NCI-H2171 (cell line): ENCODE results near the gene ZFP69.
"Not testable (repeated sequence)": the region's sequence is repeated elsewhere in the genome, so short reads cannot be mapped to it uniquely, and the experiment has no call there.

Source experiments
- DNase-seq: peaks from one replicate; lab custom pipeline; 2025; lab: John Stamatoyannopoulos, UW

ZFP69 gene

DNA sequence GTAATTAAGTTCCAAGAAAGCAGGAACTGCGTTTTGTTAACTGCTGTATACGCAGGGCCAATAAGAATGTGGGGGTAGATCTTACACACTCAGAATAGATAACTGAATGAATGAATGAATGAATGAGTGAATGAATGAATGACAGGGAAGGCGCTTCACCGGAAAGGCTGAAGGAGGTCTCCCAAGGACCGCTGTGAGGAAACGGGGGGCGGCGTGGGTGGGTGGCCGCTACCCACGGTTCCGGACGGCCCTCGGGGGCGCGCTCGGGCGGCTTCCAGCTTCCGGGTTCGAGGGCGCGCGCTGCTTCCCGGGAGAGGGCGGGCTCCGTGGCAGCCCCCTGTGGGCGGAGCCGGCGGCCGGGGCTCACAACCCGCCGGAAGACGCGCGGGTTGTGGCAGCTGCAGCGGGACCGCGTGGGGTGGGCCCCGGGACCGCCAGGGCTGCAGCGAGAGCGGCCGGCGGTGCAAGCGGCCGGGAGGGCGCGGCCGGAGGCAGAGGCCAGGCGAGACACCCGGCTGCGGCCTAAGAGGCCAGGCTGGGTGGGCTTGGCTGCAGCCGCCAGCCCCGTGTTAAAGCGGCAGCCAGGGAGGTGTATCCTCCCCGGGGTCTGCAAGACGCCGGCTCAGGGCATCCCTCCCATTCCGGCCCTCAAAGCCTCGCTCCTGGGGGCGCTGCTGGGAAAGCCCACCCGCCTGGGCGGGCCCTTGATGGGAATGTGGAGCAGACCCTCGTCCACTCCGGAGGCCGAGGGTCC lies at the start of gene ZFP69:
TSS of gene ZFP69 (plus strand) at position 367 of the 754 bp plus-strand sequence. CDS start 2,072 bp downstream, outside the sequence.
- DNase-seq = peak; percentile 76

DNA sequence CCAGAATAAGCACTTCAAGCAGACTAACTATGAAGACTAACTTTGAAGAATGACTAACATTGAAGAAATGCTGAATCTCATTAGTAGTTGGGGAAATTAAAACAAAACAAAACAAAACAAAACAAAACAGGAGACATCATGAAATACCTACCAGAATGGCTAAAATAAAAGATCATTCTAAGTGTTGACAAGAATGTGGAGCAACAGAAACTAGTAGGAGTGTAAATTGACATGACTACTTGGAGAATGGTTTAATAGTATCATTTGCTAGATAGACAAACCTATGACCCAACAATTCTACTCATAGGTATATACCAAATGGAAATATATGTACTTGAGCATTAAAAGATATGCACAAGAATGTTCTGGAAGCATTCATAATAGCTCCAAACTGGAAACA lies 45.7 kb upstream of the ZFP69 start:
- no peak for DNase-seq

DNA sequence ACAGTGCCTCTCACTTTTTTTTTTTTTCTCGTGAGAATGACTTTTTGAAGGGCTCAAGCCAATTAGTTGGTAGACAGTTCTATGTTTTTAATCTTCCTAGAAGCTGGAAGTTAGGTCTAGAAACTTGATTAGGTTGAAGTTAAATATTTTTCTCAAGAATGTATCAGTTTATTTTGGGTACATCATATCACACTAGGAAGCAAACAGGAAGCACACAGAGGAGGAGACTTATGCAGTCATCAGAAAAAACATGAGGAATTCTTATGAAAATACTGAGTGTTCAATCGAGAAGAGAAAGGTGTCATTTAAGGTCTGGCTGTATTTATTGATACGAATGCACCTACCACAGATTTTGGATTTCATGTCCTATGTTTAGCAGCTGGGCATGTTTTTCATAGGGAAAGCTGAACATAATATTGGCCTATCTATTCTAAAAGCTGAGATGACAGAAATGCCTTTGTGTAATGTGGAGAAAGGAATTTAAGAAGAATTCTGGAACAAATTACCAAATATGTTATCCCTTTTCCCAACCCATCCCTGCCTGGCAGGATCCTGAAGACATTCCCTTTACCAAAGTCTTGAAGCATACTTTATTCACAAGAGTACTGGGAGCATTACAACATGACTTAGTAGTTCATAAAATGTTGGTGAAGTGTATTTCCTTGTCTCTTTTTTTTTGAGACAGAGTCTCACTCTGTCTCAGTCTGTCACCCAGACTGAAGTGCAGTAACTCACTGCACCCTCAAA lies 44.3 kb upstream of the ZFP69 start:
- DNase-seq = no peak

DNA sequence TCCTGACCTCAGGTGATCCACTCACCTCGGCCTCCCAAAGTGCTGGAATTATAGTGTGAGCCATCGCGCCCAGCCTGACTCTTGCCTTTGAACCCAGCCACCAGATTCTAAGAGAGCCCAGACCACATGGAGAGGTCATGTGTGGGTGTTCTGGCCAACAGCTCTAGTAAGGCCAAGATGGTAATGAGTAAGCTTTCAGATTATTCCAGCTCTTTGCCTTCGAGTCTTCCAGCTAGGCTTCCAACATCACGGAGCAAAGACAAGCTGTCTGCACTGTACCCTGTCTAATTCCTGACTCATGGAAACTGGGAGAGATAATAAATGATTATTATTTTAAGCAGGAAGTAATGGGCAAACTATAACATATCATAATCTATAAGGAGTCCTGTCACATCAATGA lies 41.6 kb upstream of the ZFP69 start:
- DNase-seq = no peak

DNA sequence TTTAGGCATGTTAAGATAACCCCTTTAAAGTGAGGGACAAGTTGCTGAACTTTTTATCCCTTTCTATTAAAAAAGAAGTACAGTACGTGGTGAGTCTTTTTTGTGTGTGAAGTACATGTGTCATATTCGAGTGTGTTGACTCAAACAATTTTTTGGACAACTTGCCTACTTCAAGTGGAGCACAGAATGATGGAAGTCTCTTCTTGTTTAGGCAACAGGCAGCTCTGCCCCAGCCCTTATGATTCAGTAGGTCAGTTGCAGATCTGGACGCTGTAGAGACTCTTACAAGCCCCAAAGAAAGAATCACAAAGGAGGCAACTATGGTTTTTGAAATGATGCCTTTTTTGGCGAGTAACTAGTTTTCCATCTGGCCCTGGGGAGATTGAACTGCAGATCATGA lies 41.2 kb upstream of the ZFP69 start:
- no peak for DNase-seq

DNA sequence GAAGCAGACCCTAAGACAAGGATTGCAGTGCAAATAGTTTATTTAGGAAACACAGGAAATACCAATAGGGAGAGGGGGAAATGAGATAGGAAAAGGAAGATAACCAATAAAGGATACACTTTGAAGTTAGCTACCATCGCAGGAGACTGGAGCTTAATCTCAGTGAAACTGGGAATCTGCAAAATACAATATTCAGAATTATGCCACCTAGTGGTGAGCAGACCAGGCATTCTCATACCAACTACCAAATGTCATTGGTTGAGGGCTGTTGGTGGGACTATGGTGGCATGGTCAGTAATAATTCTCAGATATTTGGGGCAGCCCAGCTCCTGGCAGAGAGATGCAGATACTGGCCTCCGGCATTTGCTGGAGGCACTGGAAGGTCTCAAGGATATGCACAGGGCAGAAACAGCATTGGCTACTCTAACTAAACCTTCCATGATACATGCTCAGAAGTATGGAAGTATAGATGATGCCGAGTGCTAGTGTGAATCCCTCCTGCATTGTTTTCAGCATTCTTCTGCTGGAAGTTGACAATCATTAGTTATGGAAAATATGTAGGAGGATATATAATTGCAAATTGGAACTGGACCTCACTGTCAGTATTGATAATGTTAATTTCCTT lies 38.6 kb upstream of the ZFP69 start:
- no peak for DNase-seq

DNA sequence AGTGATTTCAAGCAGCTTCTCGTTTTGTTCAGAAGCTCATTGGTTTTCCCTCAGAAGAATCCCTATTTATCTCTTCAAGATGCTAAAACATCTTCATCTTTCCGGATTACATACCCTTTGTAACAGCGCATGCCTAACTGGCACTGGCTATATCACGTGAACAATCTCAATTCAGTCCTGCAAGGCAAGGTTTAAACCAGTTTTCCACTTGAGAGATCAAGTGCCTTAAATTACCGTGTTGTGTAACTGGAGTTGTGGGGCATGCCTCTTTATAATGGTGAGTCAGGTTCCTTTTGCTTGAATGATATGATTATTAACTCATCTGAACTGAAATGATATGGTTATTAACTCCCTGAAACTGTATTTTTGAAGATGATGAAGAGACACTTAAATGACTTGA lies 37.8 kb upstream of the ZFP69 start:
- DNase-seq = no peak

DNA sequence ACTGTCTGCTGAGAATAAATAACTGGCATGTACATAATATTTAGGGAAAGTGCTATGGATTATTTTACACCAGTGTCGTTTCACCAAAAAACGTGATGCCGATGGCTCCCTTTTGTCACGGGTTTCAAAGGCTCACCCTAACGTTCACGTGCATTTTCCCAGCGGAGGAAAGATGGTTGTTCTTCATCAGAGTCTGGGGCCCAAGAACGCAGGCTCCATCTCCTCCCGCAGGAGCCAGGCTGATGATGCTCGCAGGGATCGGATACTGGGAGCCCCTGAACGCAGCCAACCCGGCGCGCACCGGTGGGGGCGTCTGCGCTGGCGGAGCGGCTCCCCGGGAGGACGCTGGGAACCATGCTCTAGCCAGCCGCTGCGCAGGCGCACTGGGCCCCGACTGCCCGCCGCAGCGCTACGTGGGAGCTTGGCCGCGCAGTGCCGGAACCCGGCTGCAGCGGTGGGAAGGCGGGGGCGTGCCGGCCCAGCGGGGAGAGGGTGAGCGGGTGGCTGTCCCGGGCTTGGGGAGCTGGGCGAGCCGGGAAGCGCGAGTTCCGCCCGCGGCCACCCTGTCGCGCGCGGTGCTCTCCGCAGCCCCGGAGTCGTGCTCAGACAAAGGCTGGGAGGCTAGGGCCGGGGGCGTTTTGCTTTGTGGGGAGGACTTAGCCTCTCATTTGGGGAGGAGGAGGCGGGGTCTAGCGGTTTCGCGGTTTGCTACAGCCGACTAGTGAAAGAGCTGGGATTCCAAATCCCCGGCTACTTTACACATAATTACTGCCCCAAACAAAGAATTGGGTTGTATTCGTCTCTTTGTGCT lies 27.2 kb upstream of the ZFP69 start, which contains the start of gene ZFP69B:
TSS of gene ZFP69B (plus strand) at position 793 of the 811 bp plus-strand sequence. CDS start 486 bp downstream, outside the sequence.
- peak; percentile 89 for DNase-seq

DNA sequence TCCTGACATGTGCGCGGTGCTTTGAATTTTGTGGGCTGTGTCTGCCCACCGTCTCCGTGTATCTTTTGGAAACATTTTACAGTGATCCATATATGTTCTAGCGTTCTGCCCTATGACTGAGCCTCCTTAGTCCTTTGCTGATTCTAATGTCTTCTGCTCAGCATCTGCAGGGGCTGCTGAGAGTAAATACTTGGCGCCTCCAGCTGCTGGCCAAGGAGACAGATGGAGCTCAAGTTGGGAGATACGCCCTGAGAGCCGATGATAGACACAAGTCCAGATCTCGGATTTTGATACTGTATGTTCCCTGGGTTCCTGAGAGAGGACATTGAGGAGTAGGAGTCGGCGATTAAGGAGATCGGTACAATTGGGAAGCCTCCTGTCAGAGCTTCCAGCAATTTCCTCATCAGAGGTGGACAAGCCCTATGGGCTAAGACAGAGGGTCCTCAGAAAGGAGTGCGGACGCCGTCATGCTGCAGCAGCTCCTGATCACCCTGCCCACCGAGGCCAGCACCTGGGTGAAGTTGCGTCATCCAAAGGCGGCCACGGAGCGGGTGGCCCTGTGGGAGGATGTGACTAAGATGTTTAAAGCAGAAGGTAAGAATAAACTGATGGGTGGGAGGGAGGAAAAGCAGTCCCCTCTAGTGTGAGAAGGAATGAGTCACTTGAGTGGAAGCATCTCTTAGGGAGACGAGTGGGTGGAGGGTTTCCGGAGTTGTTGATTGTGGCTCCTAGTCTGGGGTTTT lies 26.4 kb upstream of the ZFP69 start:
- peak; percentile 17 for DNase-seq

DNA sequence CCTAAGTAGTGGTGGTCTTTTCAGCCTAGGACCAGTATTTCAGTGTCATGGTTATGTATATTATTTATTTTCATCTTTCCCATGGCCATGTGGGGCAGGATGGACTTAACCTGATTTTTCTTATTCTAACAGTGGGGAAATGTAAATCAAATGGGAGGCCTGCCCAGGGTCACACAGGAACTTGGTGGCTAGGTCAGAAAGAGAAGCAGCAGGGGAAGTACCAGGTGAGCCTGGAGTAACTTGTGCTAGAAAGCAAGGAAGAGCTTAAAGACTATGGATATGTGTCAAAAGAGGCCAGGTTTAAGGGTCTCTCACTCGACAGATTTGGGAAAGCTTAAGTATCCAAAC lies 25.9 kb upstream of the ZFP69 start:
- no peak for DNase-seq

DNA sequence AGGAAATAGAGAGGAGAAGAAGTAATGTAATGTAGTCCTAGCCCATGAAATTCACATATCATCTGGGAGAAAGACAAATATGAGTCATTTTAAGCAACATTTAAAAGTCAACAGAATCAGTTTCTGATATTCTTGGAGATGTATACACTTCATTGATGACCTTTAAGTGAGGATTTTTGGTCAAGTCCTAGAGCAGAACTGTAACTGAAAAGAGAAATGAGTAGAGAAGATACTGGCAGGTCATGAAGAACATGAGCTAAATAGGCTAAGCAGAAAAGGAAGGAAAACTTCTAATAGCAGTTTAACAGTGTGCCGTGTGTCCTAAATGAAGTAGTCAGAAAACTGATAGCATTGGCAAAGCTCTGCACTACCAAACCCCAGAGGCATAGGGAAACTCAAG lies 22.2 kb upstream of the ZFP69 start:
- no peak for DNase-seq

DNA sequence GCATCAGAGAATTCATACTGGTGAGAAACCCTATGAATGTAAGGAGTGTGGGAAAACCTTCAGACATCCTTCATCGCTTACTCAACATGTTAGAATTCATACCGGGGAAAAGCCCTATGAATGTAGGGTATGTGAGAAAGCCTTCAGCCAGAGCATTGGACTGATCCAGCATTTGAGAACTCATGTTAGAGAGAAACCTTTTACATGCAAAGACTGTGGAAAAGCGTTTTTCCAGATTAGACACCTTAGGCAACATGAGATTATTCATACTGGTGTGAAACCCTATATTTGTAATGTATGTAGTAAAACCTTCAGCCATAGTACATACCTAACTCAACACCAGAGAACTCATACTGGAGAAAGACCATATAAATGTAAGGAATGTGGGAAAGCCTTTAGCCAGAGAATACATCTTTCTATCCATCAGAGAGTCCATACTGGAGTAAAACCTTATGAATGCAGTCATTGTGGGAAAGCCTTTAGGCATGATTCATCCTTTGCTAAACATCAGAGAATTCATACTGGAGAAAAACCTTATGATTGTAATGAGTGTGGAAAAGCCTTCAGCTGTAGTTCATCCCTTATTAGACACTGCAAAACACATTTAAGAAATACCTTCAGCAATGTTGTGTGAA lies 14.0 kb upstream of the ZFP69 start:
- no peak for DNase-seq

DNA sequence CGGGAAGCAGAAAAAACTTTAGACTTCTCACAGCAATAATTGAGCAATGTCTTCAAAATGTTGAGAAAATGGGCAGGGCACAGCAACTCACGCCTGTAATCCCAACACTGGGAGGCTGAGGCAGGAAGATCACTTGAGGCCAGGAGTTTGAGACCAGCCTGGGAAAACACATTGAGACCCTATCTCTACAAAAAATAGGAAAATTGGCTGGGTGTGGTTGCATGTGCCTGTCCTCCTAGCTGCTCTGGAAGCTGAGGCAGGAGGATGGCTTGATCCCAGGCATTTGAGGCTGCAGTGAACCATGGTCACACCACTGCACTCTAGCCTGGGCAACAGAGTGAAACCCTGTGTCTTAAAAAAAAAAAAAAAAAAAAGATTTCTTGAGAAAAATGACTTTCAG lies 7.8 kb upstream of the ZFP69 start:
- DNase-seq = no peak

DNA sequence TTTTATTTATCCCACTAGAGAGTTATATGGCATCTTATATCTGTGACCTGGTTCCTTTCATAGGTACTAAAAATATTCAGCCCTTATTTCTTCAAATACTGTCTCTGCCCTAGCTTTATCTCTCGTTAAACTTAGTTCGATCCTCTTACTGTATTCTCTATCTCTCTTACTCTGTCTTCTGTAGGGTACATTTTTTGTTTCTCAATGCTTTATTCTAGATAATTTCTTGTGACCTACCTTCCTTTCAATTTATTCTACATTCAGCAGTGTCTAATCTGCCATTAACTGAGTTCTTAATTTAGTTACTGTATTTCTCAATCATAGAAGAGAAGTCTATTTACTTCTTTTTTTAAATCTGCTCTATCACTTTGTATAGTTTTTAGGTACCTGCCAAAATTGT lies 1.8 kb upstream of the ZFP69 start:
- DNase-seq = no peak

DNA sequence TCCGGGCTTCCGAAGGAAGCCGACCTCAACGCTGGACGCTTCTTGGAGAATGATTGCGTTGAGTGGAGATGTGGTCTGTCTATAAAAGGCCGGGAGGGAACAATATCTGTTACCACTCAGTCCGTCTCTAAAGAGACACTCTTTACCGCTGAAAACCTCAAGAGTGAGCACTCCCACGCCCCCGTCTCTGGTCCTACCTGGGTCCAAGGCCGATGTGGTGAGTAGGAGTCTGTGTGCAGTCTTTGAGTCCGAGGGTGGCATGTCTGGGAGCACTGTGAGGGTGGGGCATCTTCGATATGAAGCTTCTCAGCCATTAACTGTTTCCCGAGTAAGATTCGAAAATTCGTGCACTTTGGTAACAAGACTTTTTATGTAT lies 576 bp downstream of the ZFP69 start:
- DNase-seq = no peak

DNA sequence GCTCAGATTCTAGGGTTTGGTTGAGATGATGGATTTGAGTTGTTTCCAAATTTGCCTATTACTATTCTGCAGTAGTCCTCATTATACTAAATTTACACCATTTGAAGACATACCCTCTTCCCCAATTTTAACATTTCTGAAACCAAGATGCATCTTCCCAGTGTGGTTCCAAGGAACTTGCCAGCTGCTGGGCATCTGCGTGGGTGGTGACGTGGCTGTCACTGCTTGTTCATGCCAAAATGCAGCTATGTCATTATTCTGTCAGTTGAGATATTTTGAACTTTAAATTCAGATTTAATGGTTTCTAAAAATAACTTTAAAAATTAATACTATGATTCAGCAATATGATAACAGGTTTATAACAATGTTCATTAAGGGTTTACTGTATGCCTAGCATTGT lies 1.2 kb downstream of the ZFP69 start:
- no peak for DNase-seq

DNA sequence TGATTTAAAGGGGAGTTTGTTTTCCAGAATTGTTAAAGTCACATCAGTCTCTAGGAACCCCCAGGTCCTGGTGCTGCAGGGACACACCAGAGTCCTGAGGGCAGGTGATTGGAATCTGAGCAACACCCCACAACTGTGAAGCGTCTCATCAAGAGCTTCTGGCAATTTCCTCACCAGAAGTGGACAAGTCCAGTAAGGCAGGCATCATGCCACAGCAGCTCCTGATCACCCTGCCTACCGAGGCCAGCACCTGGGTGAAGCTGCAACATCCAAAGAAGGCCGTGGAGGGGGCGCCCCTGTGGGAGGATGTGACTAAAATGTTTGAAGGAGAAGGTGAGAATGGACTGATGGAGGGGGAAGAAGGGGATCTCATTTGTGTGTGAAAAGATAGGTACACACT lies 2.1 kb downstream of the ZFP69 start:
- no peak for DNase-seq

DNA sequence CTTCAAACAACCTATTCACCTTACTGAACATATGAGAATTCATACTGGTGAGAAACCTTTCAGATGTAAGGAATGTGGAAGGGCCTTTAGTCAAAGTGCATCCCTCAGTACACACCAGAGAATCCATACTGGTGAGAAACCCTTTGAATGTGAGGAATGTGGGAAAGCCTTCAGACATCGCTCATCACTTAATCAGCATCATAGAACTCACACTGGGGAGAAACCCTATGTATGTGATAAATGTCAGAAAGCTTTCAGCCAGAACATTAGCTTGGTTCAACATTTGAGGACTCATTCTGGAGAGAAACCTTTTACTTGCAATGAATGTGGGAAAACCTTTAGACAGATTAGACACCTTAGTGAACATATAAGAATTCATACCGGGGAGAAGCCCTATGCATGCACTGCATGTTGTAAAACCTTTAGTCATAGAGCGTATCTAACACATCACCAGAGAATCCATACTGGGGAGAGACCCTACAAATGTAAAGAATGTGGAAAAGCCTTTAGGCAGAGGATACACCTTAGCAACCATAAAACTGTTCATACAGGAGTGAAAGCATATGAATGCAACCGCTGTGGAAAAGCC lies 18.3 kb downstream of the ZFP69 start:
- DNase-seq = no peak

DNA sequence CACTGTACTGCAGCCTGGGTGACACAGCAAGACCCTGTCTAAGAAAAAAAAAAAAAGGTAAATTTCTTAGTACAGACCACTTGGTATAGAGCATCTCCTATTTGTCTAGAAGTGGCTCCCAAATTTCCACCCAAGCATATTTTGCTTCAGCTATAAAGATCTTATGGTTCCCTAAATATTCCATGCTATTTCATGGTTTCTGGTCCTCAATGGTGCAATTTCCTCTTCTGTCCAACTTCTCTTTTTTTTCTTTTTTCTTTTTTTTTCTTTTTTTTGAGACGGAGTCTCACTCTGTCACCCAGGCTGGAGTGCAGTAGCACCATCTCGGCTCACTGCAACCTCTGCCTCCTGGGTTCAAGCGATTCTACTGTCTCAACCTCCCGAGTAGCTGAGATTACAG lies 25.6 kb downstream of the ZFP69 start:
- not testable (repeated sequence) for DNase-seq

DNA sequence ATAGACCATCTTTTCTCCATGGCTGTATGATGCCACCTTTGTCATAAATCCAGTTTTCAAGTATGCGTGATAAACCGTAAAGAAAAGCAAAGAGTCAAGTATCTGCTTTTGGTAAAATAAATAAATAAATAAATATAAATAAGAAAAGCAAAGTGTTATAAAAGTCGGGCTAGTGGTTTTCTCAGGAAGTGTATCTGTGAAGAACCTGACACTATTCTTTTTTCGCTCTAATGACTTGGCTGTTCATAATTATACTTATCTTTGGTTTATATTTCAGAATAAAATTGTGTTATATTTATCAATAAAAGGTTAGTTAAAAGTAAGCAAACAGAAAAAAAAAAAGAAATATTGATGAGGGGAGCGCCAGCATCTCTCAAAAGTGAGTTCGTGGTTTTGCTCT lies 30.9 kb downstream of the ZFP69 start:
- DNase-seq = no peak
